IMR-90 (cell line): Measurements from ENCODE around the gene GADD45GIP1. TPM values are rescaled to one million over a fixed set of nuclear protein-coding genes. Genes with fewer than 3 reads are reported as not detected.
A peak's percentile ranks its signal among the peaks of the same experiment; 100 is the strongest.

Experiments used
- ATAC-seq: fragments of 200-7000 bp; cut with Tn5 transposase; 2 replicates; pipeline ENCODE4 v1.9.1; 2020; ENCODE audit warnings: low read depth, mild to moderate bottlenecking, moderate library complexity
- BruUV-seq: library from RNA; stranded (reverse); fragments of 400-500 nt; replicated peaks from 2 replicates; lab custom pipeline; 2021; lab: Mats Ljungman, UMichigan
- CTCF ChIA-PET: fragments of 300-600 bp; formaldehyde crosslinking; extraction: SDS; loops from one replicate; lab custom pipeline; 2021; ENCODE audit warnings: antibody characterized with exemption; lab: Yijun Ruan, JAX
- POLR2A ChIA-PET: fragments of 300-600 bp; sonication (Branson Sonifier 250); formaldehyde crosslinking; loops from one replicate; lab custom pipeline; 2022; ENCODE audit warnings: antibody characterized with exemption; ENCODE audit not compliant: unreplicated experiment; lab: Charles Lee
- DNase-seq: peaks from one replicate; pipeline ENCODE4 v3.0.0; 2013
- H2AFZ ChIP-seq: replicated peaks from 2 replicates; pipeline ENCODE3; 2013; ENCODE audit warnings: low read length, mild to moderate bottlenecking; ENCODE audit not compliant: poor library complexity
- H2AK5ac ChIP-seq: 2 replicates; pipeline ENCODE4 v1.6.1; 2013; ENCODE audit warnings: low read depth, low read length, inconsistent platforms
- H2AK9ac ChIP-seq: replicated peaks from 2 replicates; pipeline ENCODE3; 2013; ENCODE audit warnings: mild to moderate bottlenecking, low read depth, low read length, moderate library complexity; ENCODE audit not compliant: poor library complexity
- H2BK120ac ChIP-seq: 2 replicates; pipeline ENCODE4 v1.6.1; 2013; ENCODE audit warnings: low read depth, low read length, inconsistent platforms
- H2BK15ac ChIP-seq: 3 replicates; pipeline ENCODE4 v1.6.1; 2013; ENCODE audit warnings: low read depth, low read length, inconsistent platforms
- H2BK20ac ChIP-seq: 2 replicates; pipeline ENCODE4 v1.6.1; 2013; ENCODE audit warnings: low read depth, mild to moderate bottlenecking, inconsistent platforms, low read length, moderate library complexity
- H2BK5ac ChIP-seq: 2 replicates; pipeline ENCODE4 v1.6.1; 2013; ENCODE audit warnings: mild to moderate bottlenecking, low read depth, low read length, inconsistent platforms; ENCODE audit not compliant: poor library complexity, severe bottlenecking
- H3K14ac ChIP-seq: replicated peaks from 2 replicates; pipeline ENCODE4 v1.6.1; 2013; ENCODE audit warnings: low read depth, low read length, inconsistent platforms
- H3K18ac ChIP-seq: 2 replicates; pipeline ENCODE4 v1.6.1; 2013; ENCODE audit warnings: low read depth, low read length, control low read depth
- H3K23ac ChIP-seq: 2 replicates; pipeline ENCODE4 v1.6.1; 2013; ENCODE audit warnings: low read depth, low read length, inconsistent platforms
- H3K27ac ChIP-seq: 2 replicates; pipeline ENCODE4 v1.5.1; 2013; ENCODE audit warnings: mild to moderate bottlenecking, control low read depth, low read length; ENCODE audit not compliant: insufficient read depth
- H3K27me3 ChIP-seq: 2 replicates; pipeline ENCODE4 v1.6.1; 2013; ENCODE audit warnings: low read length; ENCODE audit not compliant: control insufficient read depth, insufficient read depth
- H3K36me3 ChIP-seq: 2 replicates; pipeline ENCODE4 v1.6.1; 2013; ENCODE audit warnings: low read length, mixed read lengths; ENCODE audit not compliant: control insufficient read depth, insufficient read depth
- H3K4ac ChIP-seq: 2 replicates; pipeline ENCODE4 v1.6.1; 2013; ENCODE audit warnings: low read depth, low read length, inconsistent platforms
- H3K4me1 ChIP-seq: 2 replicates; pipeline ENCODE4 v1.6.1; 2013; ENCODE audit warnings: low read length, mixed read lengths; ENCODE audit not compliant: control insufficient read depth, insufficient read depth
- H3K4me2 ChIP-seq: 2 replicates; pipeline ENCODE4 v1.6.1; 2013; ENCODE audit warnings: low read depth, mild to moderate bottlenecking, control low read depth, low read length, moderate library complexity
- H3K4me3 ChIP-seq: 2 replicates; pipeline ENCODE4 v1.5.1; 2013; ENCODE audit warnings: low read depth, mild to moderate bottlenecking, control low read depth, low read length, moderate library complexity; ENCODE audit not compliant: insufficient read depth
- H3K56ac ChIP-seq: 2 replicates; pipeline ENCODE4 v1.6.1; 2013; ENCODE audit warnings: low read length, inconsistent platforms; ENCODE audit not compliant: insufficient read depth; ENCODE audit errors: extremely low read depth
- H3K79me1 ChIP-seq, 2 experiments: 2 replicates each; pipeline ENCODE4 v1.6.1; 2013; ENCODE audit warnings: low read length in 2 of 2, inconsistent platforms in 1 of 2, low read depth in 1 of 2
- H3K9ac ChIP-seq: 2 replicates; pipeline ENCODE4 v1.6.1; 2013; ENCODE audit warnings: low read depth, low read length, control low read depth
- H3K9me1 ChIP-seq: 2 replicates; pipeline ENCODE4 v1.6.1; 2013; ENCODE audit warnings: low read length, inconsistent platforms; ENCODE audit not compliant: insufficient read depth
- H3K9me3 ChIP-seq: 2 replicates; pipeline ENCODE4 v1.6.1; 2013; ENCODE audit warnings: low read length; ENCODE audit not compliant: control insufficient read depth, insufficient read depth
- H4K20me1 ChIP-seq: 2 replicates; pipeline ENCODE4 v1.6.1; 2013; ENCODE audit warnings: low read length, inconsistent platforms; ENCODE audit not compliant: insufficient read depth
- H4K5ac ChIP-seq: 2 replicates; pipeline ENCODE4 v1.6.1; 2013; ENCODE audit warnings: mild to moderate bottlenecking, low read depth, low read length, control low read depth
- H4K8ac ChIP-seq, 2 experiments: 2 replicates each; pipeline ENCODE4 v1.6.1; 2013; ENCODE audit warnings: low read depth in 2 of 2, low read length in 2 of 2, control low read depth in 1 of 2, inconsistent platforms in 1 of 2
- H4K91ac ChIP-seq: 2 replicates; pipeline ENCODE4 v1.6.1; 2013; ENCODE audit warnings: low read depth, low read length, inconsistent platforms; ENCODE audit not compliant: insufficient read depth
- BHLHE40 ChIP-seq: fragments of 150-350 bp; IDR thresholded peaks from 2 replicates; pipeline ENCODE4 v1.6.1; 2016; ENCODE audit warnings: mild to moderate bottlenecking, low read depth, low read length
- CTCF ChIP-seq: conservative IDR thresholded peaks from 2 replicates; pipeline ENCODE4 v1.5.1; 2012; ENCODE audit warnings: mild to moderate bottlenecking, low read depth, low read length, improper control_type of control experiment
- FOS ChIP-seq: fragments of 150-350 bp; IDR thresholded peaks from 2 replicates; pipeline ENCODE4 v1.6.1; 2016; ENCODE audit warnings: low read depth, low read length
- MAFK ChIP-seq: IDR thresholded peaks from 2 replicates; pipeline ENCODE4 v1.6.1; 2012; ENCODE audit warnings: low read depth, low read length, improper control_type of control experiment
- MXI1 ChIP-seq: IDR thresholded peaks from 2 replicates; pipeline ENCODE4 v1.6.1; 2012; ENCODE audit warnings: low read depth, mild to moderate bottlenecking, low read length, moderate library complexity, borderline replicate concordance
- NFE2L2 ChIP-seq: fragments of 150-350 bp; IDR thresholded peaks from 2 replicates; pipeline ENCODE4 v1.6.1; 2016; ENCODE audit warnings: low read depth, mild to moderate bottlenecking, low read length
- RAD21 ChIP-seq: IDR thresholded peaks from 2 replicates; pipeline ENCODE4 v1.6.1; 2012; ENCODE audit warnings: low read length, improper control_type of control experiment
- RFX5 ChIP-seq: IDR thresholded peaks from 2 replicates; pipeline ENCODE4 v1.8.0; 2012; ENCODE audit warnings: low read depth, mild to moderate bottlenecking, low read length, moderate library complexity
- SMC3 ChIP-seq: fragments of 150-350 bp; IDR thresholded peaks from 2 replicates; pipeline ENCODE4 v1.6.1; 2016; ENCODE audit warnings: low read depth, mild to moderate bottlenecking, antibody characterized with exemption, low read length, moderate library complexity
- WGBS, 2 experiments: methylation state at CpG; one replicate each; pipeline versions ENCODE4 v1.1.5 to v1.1.7; 2013; ENCODE audit warnings: missing lambda C conversion rate in 2 of 2; ENCODE audit not compliant: insufficient read length in 1 of 2; ENCODE audit errors: extremely low coverage in 2 of 2; 5-methylcytosine and 5-hydroxymethylcytosine counted together
- dilution Hi-C: fragments of 300-500 bp; cut with HindIII; formaldehyde crosslinking; loops from one replicate; pipeline ENCODE4 v1.14.3; 2018; ENCODE audit warnings: low sequenced_read_pairs; ENCODE audit not compliant: unreplicated experiment
- in situ Hi-C: fragments of 300-500 bp; cut with MboI; formaldehyde crosslinking; loops from 3 replicates; pipeline ENCODE4 v1.14.3; 2019; ENCODE audit warnings: low sequenced_read_pairs, inconsistent platforms, mixed read lengths
- intact Hi-C: fragments of 100-400 bp; cut with micrococcal nuclease; formaldehyde crosslinking; loops from 2 replicates; pipeline ENCODE4 v1.10.0; 2022
- polyA plus RNA-seq, 3 experiments: library from polyadenylated mRNA; depleted of rRNA; stranded (reverse); fragments of >200 nt; gene quantifications; 2 replicates each; pipeline ENCODE4 v1.2.3, GENCODE V29; 2012; ENCODE audit warnings: low replicate concordance in 1 of 3
- total RNA-seq: library from RNA; depleted of rRNA; stranded (reverse); fragments of >200 nt; gene quantifications from 2 replicates; pipeline ENCODE4 v1.2.3, GENCODE V29; 2012
- TF ChIP-seq, protein P1 (sequence below): fragments of 150-350 bp; IDR thresholded peaks from 2 replicates; pipeline ENCODE4 v1.6.1; 2017; ENCODE audit warnings: mild to moderate bottlenecking, antibody characterized with exemption, low read length, low read depth

GADD45GIP1 gene
- total and polyA plus RNA-seq, 2 of the 4 experiments (the other 2 are of a cell fraction): 13.3 to 42.4 TPM

- Histone ChIP-seq H3K4me1 (peaks cover 3% of the 10 kb centered on the region; the same call in 1 of the 2 replicates), H3K36me3 (no peaks in the 10 kb centered on the region), H3K9me3 (no peaks in the 10 kb centered on the region), H3K14ac (no peak overlapping the region), H2AK5ac (0 out of 2 replicates have a peak overlapping the region, but pooled peaks have one; percentile 39), H3K23ac (no peak overlapping the region), H4K5ac (no peak overlapping the region), H2BK15ac (no peak overlapping the region), H3K27ac (no peak overlapping the region), H3K79me1 (no peaks in the 10 kb centered on the region; a peak in 1 of 4 replicates), H3K18ac (no peak overlapping the region), H2AFZ (no peak overlapping the region), H2BK5ac (no peak overlapping the region), H2AK9ac (peak overlapping the region; percentile 65), H3K9me1 (0 out of 2 replicates have a peak, but pooled peaks cover 4% of the 10 kb centered on the region), H3K27me3 (no peaks in the 10 kb centered on the region), H3K4ac (no peak overlapping the region), H3K4me2 (no peak overlapping the region), H4K8ac (no peak overlapping the region), H4K20me1 (no peaks in the 10 kb centered on the region), H3K9ac (no peak overlapping the region), H2BK20ac (no peak overlapping the region), H3K56ac (no peak overlapping the region), H2BK120ac (no peak overlapping the region), H3K4me3 (no peak overlapping the region), H4K91ac (no peak overlapping the region)
- intact Hi-C loops: loop anchor here (5.0 kb wide), 1 partner anchor 45 kb away; no protein-coding TSS in a partner anchor
- ATAC-seq: no peak
- CTCF ChIA-PET: no interaction called here
- TF ChIP-seq CTCF (no peak), RAD21 (no peak), MAFK (no peak), BHLHE40 (no peak), SMC3 (no peak), MXI1 (no peak), FOS (no peak), NFE2L2 (no peak), RFX5 (no peak)
- TF ChIP-seq, protein P1, sequence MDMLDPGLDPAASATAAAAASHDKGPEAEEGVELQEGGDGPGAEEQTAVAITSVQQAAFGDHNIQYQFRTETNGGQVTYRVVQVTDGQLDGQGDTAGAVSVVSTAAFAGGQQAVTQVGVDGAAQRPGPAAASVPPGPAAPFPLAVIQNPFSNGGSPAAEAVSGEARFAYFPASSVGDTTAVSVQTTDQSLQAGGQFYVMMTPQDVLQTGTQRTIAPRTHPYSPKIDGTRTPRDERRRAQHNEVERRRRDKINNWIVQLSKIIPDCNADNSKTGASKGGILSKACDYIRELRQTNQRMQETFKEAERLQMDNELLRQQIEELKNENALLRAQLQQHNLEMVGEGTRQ: no peak
- dilution Hi-C loops: no loop called here
- no peak for DNase-seq
- no TSS peak for BruUV-seq
- POLR2A ChIA-PET: no interaction called here
- in situ Hi-C loops: loop anchor here (25.0 kb wide), 1 partner anchor 750 kb away; a partner anchor contains a TSS
- 80% methylated on average over 6 of the region's 10 CpGs; no CpG with 5 or more reads in 1 of the 2 experiments for WGBS, 2 experiments
These were observed 30.8 kb upstream of the GADD45GIP1 start for GRCh38 chr19:12987781-12988180.
